Measurements from ENCODE around the gene PKN1.
A peak's percentile ranks its signal among the peaks of the same experiment; 100 is the strongest.

The PKN1 gene

GRCh38 chr19:14516746-14517438 is 83.8 kb downstream of the PKN1 start:
- no peak for DNase-seq

GRCh38 chr19:14517446-14517839 is 84.3 kb downstream of the PKN1 start:
- no peak for DNase-seq

- peak; percentile 98 for DNase-seq
These were observed 84.9 kb downstream of the PKN1 start, which contains the start of gene DNAJB1 for GRCh38 chr19:14517840-14518505. DNAJB1 (minus strand) TSS chr19:14518397; CDS start chr19:14518349, 48 bp downstream.

- no peak for DNase-seq
These were observed 86.2 kb downstream of the PKN1 start for GRCh38 chr19:14519245-14519859.

- DNase-seq: no peak
These were observed 86.8 kb downstream of the PKN1 start for GRCh38 chr19:14519860-14520407.

- no peak for DNase-seq
These were observed 87.4 kb downstream of the PKN1 start for GRCh38 chr19:14520543-14520942.
